Large intestine (tissue), 3 donors: Measurements from ENCODE around the gene PPP4R2. TPM values are rescaled to one million over a fixed set of nuclear protein-coding genes. Genes with fewer than 3 reads are reported as not detected.

Source experiments
- DNase-seq, 2 donors: peaks; one replicate each; pipeline versions ENCODE4 v3.0.0 to v3.0.0-alpha.2; 2013
- H3K27ac ChIP-seq: one replicate; pipeline ENCODE4 v1.5.1; 2013; ENCODE audit warnings: low read length
- H3K27me3 ChIP-seq: 2 replicates; pipeline ENCODE4 v1.6.1; 2013; ENCODE audit warnings: low read length; ENCODE audit not compliant: control insufficient read depth, insufficient read depth
- H3K36me3 ChIP-seq: 2 replicates; pipeline ENCODE4 v1.6.1; 2013; ENCODE audit warnings: low read length; ENCODE audit not compliant: control insufficient read depth, insufficient read depth
- H3K4me1 ChIP-seq: one replicate; pipeline ENCODE4 v1.6.1; 2013; ENCODE audit warnings: low read length; ENCODE audit not compliant: control insufficient read depth, insufficient read depth
- H3K4me3 ChIP-seq: one replicate; pipeline ENCODE4 v1.5.1; 2013; ENCODE audit warnings: low read length
- H3K9me3 ChIP-seq: one replicate; pipeline ENCODE4 v1.6.1; 2013; ENCODE audit warnings: mild to moderate bottlenecking, low read depth, low read length, moderate library complexity; ENCODE audit not compliant: control insufficient read depth
- WGBS: methylation state at CpG from one replicate; pipeline ENCODE4 v1.1.5; 2013; ENCODE audit warnings: low lambda C conversion rate; ENCODE audit not compliant: insufficient coverage; 5-methylcytosine and 5-hydroxymethylcytosine counted together
- polyA plus RNA-seq: library from polyadenylated mRNA; unstranded; fragments of 120-200 nt; gene quantifications from one replicate; pipeline ENCODE4 v1.2.1, GENCODE V29; 2013

PPP4R2 gene
- polyA plus RNA-seq, 1 donor: 69.6 TPM

GRCh38 chr3:73041537-73041936, 44.9 kb downstream of the PPP4R2 start:
- no peaks in the 10 kb centered on the region for H3K27me3 ChIP-seq
- 66% methylated on average over 3 of the region's 3 CpGs for WGBS
- H3K9me3 ChIP-seq: no peaks in the 10 kb centered on the region
- no peak for DNase-seq
- peaks cover 5% of the 10 kb centered on the region for H3K4me1 ChIP-seq
- no peak overlapping the region for H3K4me3 ChIP-seq
- H3K36me3 ChIP-seq: no peaks in the 10 kb centered on the region
- H3K27ac ChIP-seq: no peak overlapping the region

- H3K36me3 ChIP-seq: peaks cover 6% of the 10 kb centered on the region
- H3K27ac ChIP-seq: no peak overlapping the region
- H3K4me3 ChIP-seq: no peak overlapping the region
- WGBS: no CpG with 5 or more reads among the region's 1 CpG
- DNase-seq: no peak
- H3K27me3 ChIP-seq: no peaks in the 10 kb centered on the region
- no peaks in the 10 kb centered on the region for H3K9me3 ChIP-seq
- H3K4me1 ChIP-seq: no peaks in the 10 kb centered on the region
These were observed 46.8 kb downstream of the PPP4R2 start for GRCh38 chr3:73043414-73043813.

GRCh38 chr3:73045391-73045790, 48.8 kb downstream of the PPP4R2 start:
- Histone ChIP-seq H3K27me3 (no peaks in the 10 kb centered on the region), H3K9me3 (no peaks in the 10 kb centered on the region), H3K4me1 (no peaks in the 10 kb centered on the region), H3K36me3 (peaks cover 17% of the 10 kb centered on the region), H3K27ac (no peak overlapping the region), H3K4me3 (no peak overlapping the region)
- no peak for DNase-seq
- WGBS: no CpG with 5 or more reads among the region's 6 CpGs

- Histone ChIP-seq H3K4me3 (no peak overlapping the region), H3K27ac (no peak overlapping the region), H3K36me3 (peaks cover 17% of the 10 kb centered on the region), H3K9me3 (no peaks in the 10 kb centered on the region), H3K27me3 (no peaks in the 10 kb centered on the region), H3K4me1 (no peaks in the 10 kb centered on the region)
- no CpG with 5 or more reads among the region's 2 CpGs for WGBS
- DNase-seq: no peak
These were observed 49.6 kb downstream of the PPP4R2 start for GRCh38 chr3:73046195-73046594.

- Histone ChIP-seq H3K9me3 (no peaks in the 10 kb centered on the region), H3K27ac (no peak overlapping the region), H3K27me3 (no peaks in the 10 kb centered on the region), H3K4me1 (peaks cover 9% of the 10 kb centered on the region), H3K4me3 (no peak overlapping the region), H3K36me3 (peaks cover 17% of the 10 kb centered on the region)
- no peak for DNase-seq
- 90% methylated on average over 2 of the region's 10 CpGs for WGBS
These were observed 52.7 kb downstream of the PPP4R2 start for GRCh38 chr3:73049319-73049718.

- Histone ChIP-seq H3K4me3 (no peak overlapping the region), H3K36me3 (peaks cover 16% of the 10 kb centered on the region), H3K27ac (no peak overlapping the region), H3K9me3 (no peaks in the 10 kb centered on the region), H3K4me1 (peaks cover 9% of the 10 kb centered on the region), H3K27me3 (no peaks in the 10 kb centered on the region)
- peak in 1 of 2 donors; percentile 62 for DNase-seq
- no CpG with 5 or more reads among the region's 2 CpGs for WGBS
These were observed 56.2 kb downstream of the PPP4R2 start for GRCh38 chr3:73052857-73053256.

GRCh38 chr3:73055583-73055982, 59.0 kb downstream of the PPP4R2 start:
- Histone ChIP-seq H3K36me3 (peaks cover 5% of the 10 kb centered on the region), H3K4me3 (no peak overlapping the region), H3K27ac (peak overlapping the region; percentile 10), H3K27me3 (no peaks in the 10 kb centered on the region), H3K9me3 (no peaks in the 10 kb centered on the region), H3K4me1 (peaks cover 9% of the 10 kb centered on the region)
- no peak for DNase-seq
- WGBS: no CpG with 5 or more reads among the region's 8 CpGs

- DNase-seq: peak; percentile 22 to 43
These were observed 59.6 kb downstream of the PPP4R2 start for GRCh38 chr3:73056014-73056844.

GRCh38 chr3:73056845-73057150, 60.2 kb downstream of the PPP4R2 start:
- no peak for DNase-seq

More at GRCh38 chr3:73056014-73056844, 59.6 kb downstream of the PPP4R2 start:
- Histone ChIP-seq H3K4me3 (no peak overlapping the region), H3K9me3 (no peaks in the 10 kb centered on the region), H3K27ac (peak overlapping the region; percentile 10), H3K36me3 (peaks cover 6% of the 10 kb centered on the region), H3K27me3 (no peaks in the 10 kb centered on the region), H3K4me1 (peaks cover 9% of the 10 kb centered on the region)
- 9% methylated on average over 4 of the region's 5 CpGs for WGBS

GRCh38 chr3:73060302-73060723, 63.7 kb downstream of the PPP4R2 start:
- WGBS: 100% methylated on average over 1 of the region's 1 CpG
- Histone ChIP-seq H3K36me3 (peaks cover 36% of the 10 kb centered on the region), H3K4me1 (no peaks in the 10 kb centered on the region), H3K9me3 (no peaks in the 10 kb centered on the region), H3K27ac (no peak overlapping the region), H3K27me3 (no peaks in the 10 kb centered on the region), H3K4me3 (no peak overlapping the region)
- no peak for DNase-seq

More at GRCh38 chr3:73056845-73057150, 60.2 kb downstream of the PPP4R2 start:
- Histone ChIP-seq H3K36me3 (peaks cover 12% of the 10 kb centered on the region), H3K9me3 (no peaks in the 10 kb centered on the region), H3K4me1 (peaks cover 9% of the 10 kb centered on the region), H3K27ac (no peak overlapping the region), H3K27me3 (no peaks in the 10 kb centered on the region), H3K4me3 (no peak overlapping the region)

- H3K4me3 ChIP-seq: no peak within 1 kb of the TSS
These were observed 64.8 kb downstream of the PPP4R2 start, which contains the start of gene EBLN2 for GRCh38 chr3:73061416-73061815. Gene EBLN2 (plus strand): TSS chr3:73061659. CDS start chr3:73062082, 423 bp downstream.

More at GRCh38 chr3:73061416-73061815, 64.8 kb downstream of the PPP4R2 start, which contains the start of gene EBLN2:
- Histone ChIP-seq H3K4me1 (no peaks in the 10 kb centered on the region), H3K27ac (no peak within 1 kb of the TSS), H3K27me3 (no peaks in the 10 kb centered on the region), H3K9me3 (no peaks in the 10 kb centered on the region), H3K36me3 (peaks cover 42% of the 10 kb centered on the region)
- no peak for DNase-seq
- WGBS: 100% methylated on average over 1 of the region's 2 CpGs
